UCSD-AML1 (cell line): Measurements from ENCODE around the gene MXD3.
"Not testable (repeated sequence)": the region's sequence is repeated elsewhere in the genome, so short reads cannot be mapped to it uniquely, and the experiment has no call there.

Experiments used
- DNase-seq: peaks from one replicate; lab custom pipeline; 2025; ENCODE audit not compliant: unreplicated experiment; lab: John Stamatoyannopoulos, UW

Gene MXD3

GRCh38 chr5:177311723-177312648, at the start of gene MXD3:
Gene MXD3, minus strand, starts transcription at chr5:177311898. Its CDS starts 68 bp downstream, at chr5:177311830.
- DNase-seq = peak; percentile 96

GRCh38 chr5:177360740-177361139, 49.0 kb upstream of the MXD3 start:
- DNase-seq = not testable (repeated sequence)

- DNase-seq = no peak
Observed at GRCh38 chr5:177359860-177360259, 48.2 kb upstream of the MXD3 start.

GRCh38 chr5:177359451-177359851, 47.8 kb upstream of the MXD3 start:
- no peak for DNase-seq

- DNase-seq = no peak
Observed at GRCh38 chr5:177358370-177358819, 46.7 kb upstream of the MXD3 start.

- DNase-seq = peak; percentile 76
Observed at GRCh38 chr5:177357459-177358351, 46.0 kb upstream of the MXD3 start, which contains the start of gene RGS14. Gene RGS14, plus strand, starts transcription at chr5:177357924. Its CDS starts 101 bp downstream, at chr5:177358025.

GRCh38 chr5:177357146-177357458, 45.4 kb upstream of the MXD3 start:
- no peak for DNase-seq

- no peak for DNase-seq
Observed at GRCh38 chr5:177356746-177357145, 45.0 kb upstream of the MXD3 start.

- no peak for DNase-seq
Observed at GRCh38 chr5:177355868-177356168, 44.1 kb upstream of the MXD3 start.

GRCh38 chr5:177355162-177355867, 43.6 kb upstream of the MXD3 start:
- DNase-seq = no peak

GRCh38 chr5:177354711-177355110, 43.0 kb upstream of the MXD3 start:
- DNase-seq = no peak

- DNase-seq = no peak
Observed at GRCh38 chr5:177354256-177354655, 42.6 kb upstream of the MXD3 start.

GRCh38 chr5:177353093-177353492, 41.4 kb upstream of the MXD3 start:
- DNase-seq = no peak

GRCh38 chr5:177351392-177352329, 40.0 kb upstream of the MXD3 start, which contains the start of gene LMAN2:
Gene LMAN2, minus strand, starts transcription at chr5:177351668. Its CDS starts 21 bp downstream, at chr5:177351647.
- DNase-seq = peak; percentile 90

- no peak for DNase-seq
Observed at GRCh38 chr5:177350776-177351391, 39.2 kb upstream of the MXD3 start.

- no peak for DNase-seq
Observed at GRCh38 chr5:177349762-177350161, 38.1 kb upstream of the MXD3 start.

GRCh38 chr5:177349362-177349647, 37.6 kb upstream of the MXD3 start:
- DNase-seq = no peak

- no peak for DNase-seq
Observed at GRCh38 chr5:177347699-177348098, 36.0 kb upstream of the MXD3 start.

- DNase-seq = no peak
Observed at GRCh38 chr5:177346820-177347219, 35.1 kb upstream of the MXD3 start.

GRCh38 chr5:177344891-177345290, 33.2 kb upstream of the MXD3 start:
- DNase-seq = no peak
